HL-60 (cell line): ENCODE results near the gene AHSG.

Source experiments
- GABPA ChIP-seq: IDR thresholded peaks from 2 replicates; pipeline ENCODE4 v1.6.1; 2012; ENCODE audit warnings: low read depth
- POLR2AphosphoS5 ChIP-seq: IDR thresholded peaks from 2 replicates; pipeline ENCODE4 v1.6.1; 2012; ENCODE audit warnings: low read depth
- SPI1 ChIP-seq: IDR thresholded peaks from 2 replicates; pipeline ENCODE4 v1.6.1; 2012; ENCODE audit warnings: low read depth, mild to moderate bottlenecking, borderline replicate concordance
- TF ChIP-seq, protein P1 (sequence below): IDR thresholded peaks from one replicate; pipeline ENCODE4 v1.5.1; 2011; ENCODE audit warnings: low read length, control low read depth, inconsistent platforms; ENCODE audit not compliant: insufficient read depth
- TF ChIP-seq, protein P2 (sequence below): IDR thresholded peaks from 2 replicates; pipeline ENCODE4 v1.6.1; 2012; ENCODE audit warnings: low read depth; ENCODE audit not compliant: insufficient replicate concordance

DNA sequence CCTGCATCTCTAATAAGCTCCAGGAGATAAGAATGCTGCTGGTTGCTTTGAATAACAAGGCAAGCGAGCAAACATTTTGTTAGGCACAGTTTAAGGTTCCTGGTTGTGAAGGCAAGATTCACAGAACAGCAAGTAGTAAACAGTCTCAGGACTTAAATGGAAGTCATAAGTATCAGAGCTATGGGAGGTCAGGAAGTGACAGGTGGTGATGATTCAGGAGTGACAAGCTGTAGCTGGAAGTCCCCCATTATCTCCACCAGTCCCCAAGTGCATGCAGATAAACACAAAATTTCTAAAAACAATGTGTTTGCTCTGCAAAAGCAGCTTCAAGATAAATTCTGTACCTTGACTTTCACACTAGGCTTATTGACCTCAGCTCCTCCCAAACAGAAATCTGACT lies 30.6 kb downstream of the AHSG start:
- TF ChIP-seq, protein P1, sequence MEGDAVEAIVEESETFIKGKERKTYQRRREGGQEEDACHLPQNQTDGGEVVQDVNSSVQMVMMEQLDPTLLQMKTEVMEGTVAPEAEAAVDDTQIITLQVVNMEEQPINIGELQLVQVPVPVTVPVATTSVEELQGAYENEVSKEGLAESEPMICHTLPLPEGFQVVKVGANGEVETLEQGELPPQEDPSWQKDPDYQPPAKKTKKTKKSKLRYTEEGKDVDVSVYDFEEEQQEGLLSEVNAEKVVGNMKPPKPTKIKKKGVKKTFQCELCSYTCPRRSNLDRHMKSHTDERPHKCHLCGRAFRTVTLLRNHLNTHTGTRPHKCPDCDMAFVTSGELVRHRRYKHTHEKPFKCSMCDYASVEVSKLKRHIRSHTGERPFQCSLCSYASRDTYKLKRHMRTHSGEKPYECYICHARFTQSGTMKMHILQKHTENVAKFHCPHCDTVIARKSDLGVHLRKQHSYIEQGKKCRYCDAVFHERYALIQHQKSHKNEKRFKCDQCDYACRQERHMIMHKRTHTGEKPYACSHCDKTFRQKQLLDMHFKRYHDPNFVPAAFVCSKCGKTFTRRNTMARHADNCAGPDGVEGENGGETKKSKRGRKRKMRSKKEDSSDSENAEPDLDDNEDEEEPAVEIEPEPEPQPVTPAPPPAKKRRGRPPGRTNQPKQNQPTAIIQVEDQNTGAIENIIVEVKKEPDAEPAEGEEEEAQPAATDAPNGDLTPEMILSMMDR: no peak
- TF ChIP-seq POLR2AphosphoS5: no peak
- TF ChIP-seq, protein P2, sequence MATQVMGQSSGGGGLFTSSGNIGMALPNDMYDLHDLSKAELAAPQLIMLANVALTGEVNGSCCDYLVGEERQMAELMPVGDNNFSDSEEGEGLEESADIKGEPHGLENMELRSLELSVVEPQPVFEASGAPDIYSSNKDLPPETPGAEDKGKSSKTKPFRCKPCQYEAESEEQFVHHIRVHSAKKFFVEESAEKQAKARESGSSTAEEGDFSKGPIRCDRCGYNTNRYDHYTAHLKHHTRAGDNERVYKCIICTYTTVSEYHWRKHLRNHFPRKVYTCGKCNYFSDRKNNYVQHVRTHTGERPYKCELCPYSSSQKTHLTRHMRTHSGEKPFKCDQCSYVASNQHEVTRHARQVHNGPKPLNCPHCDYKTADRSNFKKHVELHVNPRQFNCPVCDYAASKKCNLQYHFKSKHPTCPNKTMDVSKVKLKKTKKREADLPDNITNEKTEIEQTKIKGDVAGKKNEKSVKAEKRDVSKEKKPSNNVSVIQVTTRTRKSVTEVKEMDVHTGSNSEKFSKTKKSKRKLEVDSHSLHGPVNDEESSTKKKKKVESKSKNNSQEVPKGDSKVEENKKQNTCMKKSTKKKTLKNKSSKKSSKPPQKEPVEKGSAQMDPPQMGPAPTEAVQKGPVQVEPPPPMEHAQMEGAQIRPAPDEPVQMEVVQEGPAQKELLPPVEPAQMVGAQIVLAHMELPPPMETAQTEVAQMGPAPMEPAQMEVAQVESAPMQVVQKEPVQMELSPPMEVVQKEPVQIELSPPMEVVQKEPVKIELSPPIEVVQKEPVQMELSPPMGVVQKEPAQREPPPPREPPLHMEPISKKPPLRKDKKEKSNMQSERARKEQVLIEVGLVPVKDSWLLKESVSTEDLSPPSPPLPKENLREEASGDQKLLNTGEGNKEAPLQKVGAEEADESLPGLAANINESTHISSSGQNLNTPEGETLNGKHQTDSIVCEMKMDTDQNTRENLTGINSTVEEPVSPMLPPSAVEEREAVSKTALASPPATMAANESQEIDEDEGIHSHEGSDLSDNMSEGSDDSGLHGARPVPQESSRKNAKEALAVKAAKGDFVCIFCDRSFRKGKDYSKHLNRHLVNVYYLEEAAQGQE: no peak
- TF ChIP-seq GABPA: no peak
- no peak for TF ChIP-seq SPI1
